ENCODE results near the gene SCARB2.

DNA sequence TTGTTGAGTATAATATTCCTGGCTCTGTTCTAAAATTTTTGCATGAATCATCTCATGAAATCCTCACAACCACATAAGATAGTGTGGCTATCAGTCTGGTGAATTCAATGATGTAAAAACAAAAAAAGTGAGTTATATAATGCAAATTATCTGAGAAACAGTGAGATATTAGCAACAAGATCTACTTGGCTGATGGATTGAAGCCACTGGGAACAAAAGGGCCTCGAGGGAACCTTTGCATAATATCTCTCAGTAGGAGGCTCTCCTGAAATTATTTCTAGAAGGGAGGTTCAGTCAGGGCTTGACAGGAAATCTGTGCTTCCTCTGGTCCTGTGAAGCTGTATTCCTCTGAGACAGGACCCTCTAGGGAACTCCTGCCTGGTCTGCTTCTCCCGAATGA lies 35.3 kb downstream of the SCARB2 start:
- TF ChIP-seq CTCF (IDR thresholded peaks at IDR 0.05) (no peak), POLR2A (IDR thresholded peaks at IDR 0.05) (no peak)
